Measurements from ENCODE around the gene LRRC28. TPM values are rescaled to one million over a fixed set of nuclear protein-coding genes. Genes with fewer than 3 reads are reported as not detected.

The LRRC28 gene
- total RNA-seq, 1 experiment from 2014 or later: 10.6 TPM

DNA sequence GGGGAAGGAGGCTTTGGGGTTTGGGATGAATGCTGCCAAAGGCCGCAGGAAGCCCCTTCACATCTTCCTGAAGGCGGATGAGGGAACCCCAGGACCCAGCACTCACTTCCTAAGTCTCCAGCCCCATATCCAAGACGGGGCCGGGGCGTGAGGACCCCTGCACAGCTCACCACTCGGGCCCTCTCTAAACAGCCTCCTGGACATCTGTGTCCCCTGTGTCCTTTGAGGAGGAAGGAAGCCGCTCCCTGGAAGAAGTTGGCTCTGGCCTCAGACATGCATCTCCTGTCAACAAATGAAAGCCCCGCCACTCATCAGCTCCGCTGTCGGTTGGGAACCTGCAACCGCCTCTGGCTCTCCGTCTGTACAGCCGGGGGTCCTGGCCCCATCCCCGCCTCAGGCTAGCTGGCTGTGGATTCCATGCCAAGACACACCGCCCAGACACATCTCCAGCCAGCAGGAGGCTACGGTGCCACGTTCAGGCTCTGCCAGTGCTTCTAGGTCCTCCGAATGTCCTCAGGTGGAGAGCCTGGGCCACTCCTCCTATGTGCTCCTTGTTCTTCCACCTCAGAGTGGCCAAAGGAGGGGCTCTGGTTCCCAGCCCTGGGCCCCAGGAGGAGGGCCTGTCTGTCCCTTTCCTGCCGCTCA, 174.5 kb downstream of the LRRC28 start:
- Mint-ChIP-seq H3K27ac (ENCODE audit: low read depth, unreplicated experiment) (no peak overlapping the region), H3K27me3 (ENCODE audit: insufficient read depth, unreplicated experiment) (no peaks in the 10 kb centered on the region), H3K4me3 (ENCODE audit: unreplicated experiment) (no peak overlapping the region), H3K9me3 (ENCODE audit: unreplicated experiment) (no peaks in the 10 kb centered on the region), H3K36me3 (ENCODE audit: insufficient read depth, unreplicated experiment) (no peaks in the 10 kb centered on the region), H3K4me1 (ENCODE audit: insufficient read depth, unreplicated experiment) (peaks cover 6% of the 10 kb centered on the region)
- CTCF ChIA-PET: interaction anchor here (1.0 to 1.2 kb wide), 2 partner anchors 59 to 86 kb away, joined by 3 read pairs; no protein-coding TSS in a partner anchor
- POLR2A ChIA-PET: interaction anchor here (0.6 to 0.8 kb wide), 3 partner anchors 11 to 126 kb away, joined by 3 read pairs; no protein-coding TSS in a partner anchor
- peak; percentile 55 for DNase-seq (ENCODE audit: unreplicated experiment)
- intact Hi-C loops (cut with micrococcal nuclease): loop anchor here (5.0 kb wide), 2 partner anchors 142 to 277 kb away; partner anchors contain the start of gene MEF2A
- no TSS peak for BruUV-seq (replicated peaks)
- TF ChIP-seq, protein P1, sequence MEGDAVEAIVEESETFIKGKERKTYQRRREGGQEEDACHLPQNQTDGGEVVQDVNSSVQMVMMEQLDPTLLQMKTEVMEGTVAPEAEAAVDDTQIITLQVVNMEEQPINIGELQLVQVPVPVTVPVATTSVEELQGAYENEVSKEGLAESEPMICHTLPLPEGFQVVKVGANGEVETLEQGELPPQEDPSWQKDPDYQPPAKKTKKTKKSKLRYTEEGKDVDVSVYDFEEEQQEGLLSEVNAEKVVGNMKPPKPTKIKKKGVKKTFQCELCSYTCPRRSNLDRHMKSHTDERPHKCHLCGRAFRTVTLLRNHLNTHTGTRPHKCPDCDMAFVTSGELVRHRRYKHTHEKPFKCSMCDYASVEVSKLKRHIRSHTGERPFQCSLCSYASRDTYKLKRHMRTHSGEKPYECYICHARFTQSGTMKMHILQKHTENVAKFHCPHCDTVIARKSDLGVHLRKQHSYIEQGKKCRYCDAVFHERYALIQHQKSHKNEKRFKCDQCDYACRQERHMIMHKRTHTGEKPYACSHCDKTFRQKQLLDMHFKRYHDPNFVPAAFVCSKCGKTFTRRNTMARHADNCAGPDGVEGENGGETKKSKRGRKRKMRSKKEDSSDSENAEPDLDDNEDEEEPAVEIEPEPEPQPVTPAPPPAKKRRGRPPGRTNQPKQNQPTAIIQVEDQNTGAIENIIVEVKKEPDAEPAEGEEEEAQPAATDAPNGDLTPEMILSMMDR (IDR thresholded peaks at IDR 0.05; ENCODE audit: unreplicated experiment): no peak

DNA sequence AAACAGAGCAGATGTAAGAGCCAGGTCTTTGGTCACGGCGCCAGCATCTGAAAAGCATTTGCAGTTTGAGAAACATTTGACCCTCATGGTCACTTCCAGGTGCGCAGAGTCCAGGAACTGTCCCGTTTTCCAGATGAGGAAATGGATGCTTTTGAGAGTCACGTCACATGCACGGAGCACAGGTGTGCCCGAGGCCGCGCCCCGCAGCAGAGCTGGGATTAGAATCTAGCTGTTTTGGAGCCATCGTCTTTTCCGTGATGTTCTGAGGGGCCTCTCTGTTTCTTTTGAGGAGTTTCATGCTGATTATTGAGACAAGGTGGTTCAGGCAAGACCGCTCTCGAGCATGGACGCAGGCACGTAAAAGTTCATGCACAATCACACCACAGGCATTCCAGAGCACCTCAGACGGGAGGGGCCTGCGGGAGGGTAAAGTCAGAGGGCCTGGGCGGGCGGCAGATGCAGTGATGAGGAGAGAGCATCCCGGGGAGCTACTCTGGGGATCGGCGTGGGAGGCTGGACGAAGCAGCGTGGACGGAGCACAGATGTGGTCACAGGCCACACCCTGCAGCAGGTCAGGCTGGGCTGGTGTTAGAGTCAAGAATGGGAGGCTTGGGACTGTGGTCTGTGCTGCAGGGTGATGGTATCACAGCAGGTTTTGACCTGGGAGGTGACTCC, 175.3 kb downstream of the LRRC28 start:
- intact Hi-C loops (cut with micrococcal nuclease): loop anchor here (5.0 kb wide), 2 partner anchors 141 to 276 kb away; partner anchors contain the start of gene MEF2A
- Mint-ChIP-seq H3K27ac (ENCODE audit: low read depth, unreplicated experiment) (no peak overlapping the region), H3K9me3 (ENCODE audit: unreplicated experiment) (no peaks in the 10 kb centered on the region)

DNA sequence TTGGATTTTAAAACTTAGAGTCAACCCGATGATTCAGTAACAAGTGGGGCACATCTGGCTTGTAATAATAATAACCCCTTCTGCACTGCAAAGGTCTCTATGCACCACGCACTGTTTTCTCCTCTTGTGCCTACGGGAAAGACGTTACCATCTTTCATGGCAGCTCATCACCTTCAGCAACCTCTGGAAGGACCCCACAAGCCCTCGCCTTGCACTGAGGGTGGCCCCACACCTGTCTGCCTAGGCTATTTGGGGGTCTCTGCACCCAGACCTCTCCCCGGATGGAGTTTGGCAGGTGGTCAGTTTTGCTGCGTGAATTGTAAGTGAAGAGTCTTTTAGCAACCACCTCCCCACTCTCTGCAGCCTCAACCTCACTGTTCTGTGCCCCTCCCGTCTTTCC, 175.9 kb downstream of the LRRC28 start:
- peaks cover 6% of the 10 kb centered on the region for H3K4me1 Mint-ChIP-seq (ENCODE audit: insufficient read depth, unreplicated experiment)
- ChIA-PET CTCF (no interaction called here), POLR2A (interaction anchor here (1.0 kb wide), 1 partner anchor 11 kb away, joined by 3 read pairs; no protein-coding TSS in a partner anchor)
- BruUV-seq (replicated peaks): no TSS peak
- DNase-seq (ENCODE audit: unreplicated experiment): no peak
- H3K27ac Mint-ChIP-seq (ENCODE audit: low read depth, unreplicated experiment): no peak overlapping the region
- H3K4me3 Mint-ChIP-seq (ENCODE audit: unreplicated experiment): no peak overlapping the region
- H3K27me3 Mint-ChIP-seq (ENCODE audit: insufficient read depth, unreplicated experiment): no peaks in the 10 kb centered on the region
- H3K9me3 Mint-ChIP-seq (ENCODE audit: unreplicated experiment): no peaks in the 10 kb centered on the region
- H3K36me3 Mint-ChIP-seq (ENCODE audit: insufficient read depth, unreplicated experiment): no peaks in the 10 kb centered on the region
- intact Hi-C loops (cut with micrococcal nuclease): loop anchor here (5.0 kb wide), 2 partner anchors 140 to 275 kb away; partner anchors contain the start of gene MEF2A
- TF ChIP-seq, protein P1 (IDR thresholded peaks at IDR 0.05; ENCODE audit: unreplicated experiment): no peak

More for the DNA sequence above, 175.3 kb downstream of the LRRC28 start:
- H3K4me3 Mint-ChIP-seq (ENCODE audit: unreplicated experiment): no peak overlapping the region
- H3K36me3 Mint-ChIP-seq (ENCODE audit: insufficient read depth, unreplicated experiment): no peaks in the 10 kb centered on the region
- no TSS peak for BruUV-seq (replicated peaks)
- ChIA-PET POLR2A (interaction anchor here (0.7 to 0.8 kb wide), 2 partner anchors 12 to 113 kb away, joined by 3 read pairs; no protein-coding TSS in a partner anchor), CTCF (interaction anchor here (1.2 kb wide), 1 partner anchor 58 kb away, joined by 3 read pairs; no protein-coding TSS in a partner anchor)
- DNase-seq (ENCODE audit: unreplicated experiment): no peak
- peaks cover 6% of the 10 kb centered on the region for H3K4me1 Mint-ChIP-seq (ENCODE audit: insufficient read depth, unreplicated experiment)
- H3K27me3 Mint-ChIP-seq (ENCODE audit: insufficient read depth, unreplicated experiment): no peaks in the 10 kb centered on the region
- TF ChIP-seq, protein P1 (IDR thresholded peaks at IDR 0.05; ENCODE audit: unreplicated experiment): no peak

All from MCF 10A (cell line).